Measurements from ENCODE around the gene INHBB. TPM values are rescaled to one million over a fixed set of nuclear protein-coding genes. Genes with fewer than 3 reads are reported as not detected.
A peak's percentile ranks its signal among the peaks of the same experiment; 100 is the strongest.

The INHBB gene
- total and polyA plus RNA-seq, 5 donors: 1.4 to 2.5 (median 2.4) TPM

DNA sequence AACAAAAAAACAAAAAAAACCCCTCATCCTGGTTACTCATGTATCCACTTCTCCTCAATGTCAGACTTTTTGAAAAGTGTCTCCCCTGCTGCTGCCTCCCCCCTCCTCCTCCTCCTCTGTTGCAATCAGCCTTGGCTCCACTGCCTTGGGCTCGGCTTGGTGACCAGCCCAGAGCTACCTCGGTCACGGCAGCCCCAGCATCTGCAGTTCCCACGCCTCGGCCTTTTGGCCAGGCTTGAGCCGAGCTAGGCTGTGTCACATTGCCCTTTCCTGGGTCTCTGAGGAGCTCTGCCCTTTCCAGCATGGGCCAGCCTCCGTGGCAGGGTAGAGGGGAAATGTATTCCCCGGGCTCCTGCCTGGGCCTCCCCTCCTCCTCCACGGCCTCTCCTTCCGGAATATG is 22.7 kb upstream of the INHBB start:
- 45% methylated on average over 10 of the region's 10 CpGs for WGBS
- intact Hi-C loops (cut with DNase I): no loop called here
- no peaks in the 10 kb centered on the region for H3K4me1 ChIP-seq (ENCODE audit: control insufficient read depth, insufficient read depth, low read length)
- H3K4me3 ChIP-seq (ENCODE audit: low read length): no peak overlapping the region
- no peaks in the 10 kb centered on the region for H3K9me3 ChIP-seq (ENCODE audit: control insufficient read depth, low read length)
- peak overlapping the region; percentile 8 for H3K27ac ChIP-seq (ENCODE audit: low read length)
- peak; percentile 89 to 92 for ATAC-seq
- peak; percentile 86 to 93 (median 93) for DNase-seq
- no peaks in the 10 kb centered on the region for H3K27me3 ChIP-seq (ENCODE audit: control insufficient read depth, insufficient read depth)

DNA sequence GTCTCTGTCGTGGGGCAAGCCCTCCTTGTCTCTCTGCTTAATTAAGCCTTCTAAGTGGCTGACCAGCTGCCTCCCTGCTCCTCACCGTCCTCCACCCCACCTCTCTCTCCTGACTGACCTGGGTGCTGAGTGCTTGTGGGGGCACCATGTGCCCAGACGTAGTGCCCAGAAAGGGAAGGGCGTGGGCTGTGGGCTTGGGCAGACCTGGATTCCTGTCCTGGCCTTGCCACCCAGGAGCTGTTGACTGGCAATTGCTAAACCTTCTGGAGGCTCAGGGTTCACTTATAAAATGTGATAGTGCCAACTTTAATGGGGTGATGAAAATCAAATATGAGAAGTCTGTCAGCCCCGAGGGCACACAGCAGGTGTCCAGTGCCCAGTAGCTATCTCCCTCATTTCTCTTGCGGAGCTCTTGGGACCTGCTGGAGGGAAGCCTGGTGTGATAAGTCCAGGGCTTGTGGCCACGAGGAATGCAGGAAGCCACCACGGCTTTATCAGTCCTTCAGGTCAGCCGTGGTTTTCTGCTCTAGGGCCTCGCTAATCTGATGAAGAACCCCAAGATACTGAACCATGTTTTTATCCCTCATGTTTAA is 22.0 kb upstream of the INHBB start:
- peak in 2 of 3 donors; percentile 6 to 25 for DNase-seq

DNA sequence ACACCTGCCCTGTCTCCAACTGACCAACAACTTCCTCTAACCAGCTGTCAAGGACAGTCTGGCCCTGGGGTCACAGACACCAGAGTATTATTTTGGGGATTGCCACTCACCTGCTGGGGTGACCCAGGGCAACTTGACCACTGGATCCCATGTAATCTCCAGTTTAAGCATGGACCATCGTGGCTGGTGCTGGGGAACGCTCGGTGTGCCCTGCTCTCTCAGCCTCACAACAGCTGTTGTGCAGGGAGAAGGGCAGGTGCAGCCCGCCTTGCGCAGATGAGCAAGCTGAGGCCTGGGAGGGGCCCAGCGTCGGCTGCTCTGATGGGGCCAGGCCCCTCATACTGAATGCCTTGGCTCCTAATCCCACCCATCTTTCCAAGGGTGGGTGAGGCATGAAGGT is 21.0 kb upstream of the INHBB start:
- no peak overlapping the region for H3K4me3 ChIP-seq (ENCODE audit: low read length)
- intact Hi-C loops (cut with DNase I): no loop called here
- no peaks in the 10 kb centered on the region for H3K9me3 ChIP-seq (ENCODE audit: control insufficient read depth, low read length)
- no peaks in the 10 kb centered on the region for H3K4me1 ChIP-seq (ENCODE audit: control insufficient read depth, insufficient read depth, low read length)
- H3K27ac ChIP-seq (ENCODE audit: low read length): no peak overlapping the region
- no peaks in the 10 kb centered on the region for H3K27me3 ChIP-seq (ENCODE audit: control insufficient read depth, insufficient read depth)
- ATAC-seq: no peak
- 94% methylated on average over 7 of the region's 7 CpGs for WGBS
- peak in 2 of 3 donors; percentile 13 to 16 for DNase-seq

More for the DNA sequence above, 22.0 kb upstream of the INHBB start:
- no peaks in the 10 kb centered on the region for H3K9me3 ChIP-seq (ENCODE audit: control insufficient read depth, low read length)
- no peak overlapping the region for H3K27ac ChIP-seq (ENCODE audit: low read length)
- H3K4me1 ChIP-seq (ENCODE audit: control insufficient read depth, insufficient read depth, low read length): no peaks in the 10 kb centered on the region
- no peak overlapping the region for H3K4me3 ChIP-seq (ENCODE audit: low read length)
- H3K27me3 ChIP-seq (ENCODE audit: control insufficient read depth, insufficient read depth): no peaks in the 10 kb centered on the region
- WGBS: 46% methylated on average over 10 of the region's 10 CpGs
- intact Hi-C loops (cut with DNase I): no loop called here
- peak in 1 of 2 donors; percentile 22 for ATAC-seq

DNA sequence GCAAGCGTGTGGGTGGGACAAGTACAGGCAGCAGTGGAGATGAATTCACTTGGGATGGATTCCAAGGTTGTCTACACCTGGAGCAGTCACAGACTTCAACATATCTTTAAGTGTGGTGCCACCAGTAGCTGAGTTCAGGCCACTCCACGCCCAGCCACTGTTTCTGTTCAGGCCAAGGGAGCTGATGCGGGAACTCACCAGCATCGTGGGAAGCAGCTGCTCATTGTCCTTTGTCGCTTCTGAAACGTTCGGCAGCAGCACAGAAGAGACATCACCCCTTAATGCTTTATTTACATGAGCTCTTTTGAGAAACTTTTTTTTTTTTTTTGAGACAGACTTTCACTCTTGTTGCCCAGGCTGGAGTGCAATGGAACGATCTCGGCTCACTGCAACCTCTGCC is 19.9 kb upstream of the INHBB start:
- intact Hi-C loops (cut with DNase I): no loop called here
- ATAC-seq (no peak), DNase-seq (peak in 2 of 3 donors; percentile 1 to 14)
- H3K4me3 ChIP-seq (ENCODE audit: low read length): no peak overlapping the region
- 87% methylated on average over 9 of the region's 9 CpGs for WGBS
- H3K27me3 ChIP-seq (ENCODE audit: control insufficient read depth, insufficient read depth): no peaks in the 10 kb centered on the region
- no peaks in the 10 kb centered on the region for H3K9me3 ChIP-seq (ENCODE audit: control insufficient read depth, low read length)
- H3K4me1 ChIP-seq (ENCODE audit: control insufficient read depth, insufficient read depth, low read length): no peaks in the 10 kb centered on the region
- H3K27ac ChIP-seq (ENCODE audit: low read length): no peak overlapping the region

DNA sequence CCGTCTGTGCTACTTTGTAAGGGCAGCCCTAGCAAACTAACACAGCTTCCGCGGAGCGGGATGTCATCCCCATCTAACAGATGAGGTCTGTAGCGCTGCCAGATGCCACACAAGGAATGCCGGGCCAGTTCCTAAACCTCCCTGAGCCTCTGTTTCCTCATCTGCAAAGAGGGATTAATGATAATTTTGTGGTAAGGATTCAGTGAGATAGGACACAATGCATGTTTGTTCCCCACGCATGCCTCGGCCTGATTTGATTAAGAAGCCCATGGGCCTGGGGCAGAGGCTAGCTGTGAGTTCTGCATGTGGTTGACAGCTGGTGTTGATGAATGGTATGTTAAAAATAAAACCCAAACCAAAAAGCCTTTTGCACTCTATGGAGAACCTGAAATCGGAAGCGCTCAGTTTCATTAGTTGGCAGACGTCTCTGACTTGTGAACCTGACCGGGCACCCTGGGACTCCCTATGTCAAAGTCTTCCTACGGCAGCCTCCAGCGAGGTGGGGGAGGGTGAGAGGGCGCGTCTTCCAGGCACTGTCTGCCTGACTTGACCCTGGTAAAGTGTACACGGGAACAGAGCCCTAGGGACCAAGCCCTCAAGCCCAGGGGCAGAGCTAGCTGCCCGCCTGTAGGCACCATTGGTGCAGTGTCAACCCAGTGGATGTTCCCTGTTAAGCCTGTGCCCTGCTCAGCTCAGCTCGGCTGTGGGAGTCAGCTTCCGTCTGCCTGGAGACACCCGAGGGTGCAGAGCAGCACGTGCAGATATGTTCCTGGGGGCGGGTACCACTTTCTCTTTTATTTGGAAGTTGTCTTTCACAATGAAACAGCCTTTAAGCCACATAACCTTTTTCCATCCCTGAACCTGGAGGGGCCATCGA is 14.8 kb upstream of the INHBB start:
- intact Hi-C loops (cut with DNase I): loop anchor here in 1 of 4 donors (10.0 kb wide), 1 partner anchor 754 kb away; no protein-coding TSS in a partner anchor
- no peaks in the 10 kb centered on the region for H3K4me1 ChIP-seq (ENCODE audit: control insufficient read depth, insufficient read depth, low read length)
- no peak overlapping the region for H3K4me3 ChIP-seq (ENCODE audit: low read length)
- H3K27ac ChIP-seq (ENCODE audit: low read length): no peak overlapping the region
- DNase-seq: no peak
- H3K27me3 ChIP-seq (ENCODE audit: control insufficient read depth, insufficient read depth): no peaks in the 10 kb centered on the region
- no peaks in the 10 kb centered on the region for H3K9me3 ChIP-seq (ENCODE audit: control insufficient read depth, low read length)
- WGBS: 73% methylated on average over 24 of the region's 24 CpGs
- ATAC-seq: peak in 1 of 2 donors; percentile 19

DNA sequence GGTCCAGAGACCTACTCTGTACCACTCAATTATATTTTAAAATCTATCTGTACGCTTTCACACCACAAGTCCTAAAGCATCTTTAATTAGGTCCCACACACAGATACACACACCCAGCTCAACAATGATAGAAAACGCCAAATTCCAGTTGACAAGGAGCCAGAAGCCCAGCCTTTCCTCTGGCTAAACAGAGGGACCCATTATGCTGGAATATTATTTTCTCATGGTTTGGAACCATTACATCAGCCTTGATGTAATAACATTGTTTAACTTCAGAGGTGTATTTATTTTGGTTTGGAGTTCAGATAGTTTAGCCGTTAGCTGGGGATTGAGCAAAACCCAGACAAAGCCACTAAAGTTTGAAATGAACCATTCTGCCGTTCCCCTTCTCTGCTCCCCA is 14.0 kb upstream of the INHBB start:
- Histone ChIP-seq H3K27ac (ENCODE audit: low read length) (no peak overlapping the region), H3K27me3 (ENCODE audit: control insufficient read depth, insufficient read depth) (no peaks in the 10 kb centered on the region), H3K4me3 (ENCODE audit: low read length) (no peak overlapping the region), H3K4me1 (ENCODE audit: control insufficient read depth, insufficient read depth, low read length) (no peaks in the 10 kb centered on the region), H3K9me3 (ENCODE audit: control insufficient read depth, low read length) (no peaks in the 10 kb centered on the region)
- 56% methylated on average over 4 of the region's 4 CpGs for WGBS
- DNase-seq: no peak
- intact Hi-C loops (cut with DNase I): loop anchor here in 1 of 4 donors (10.0 kb wide), 1 partner anchor 753 kb away; no protein-coding TSS in a partner anchor
- peak; percentile 40 to 42 for ATAC-seq

DNA sequence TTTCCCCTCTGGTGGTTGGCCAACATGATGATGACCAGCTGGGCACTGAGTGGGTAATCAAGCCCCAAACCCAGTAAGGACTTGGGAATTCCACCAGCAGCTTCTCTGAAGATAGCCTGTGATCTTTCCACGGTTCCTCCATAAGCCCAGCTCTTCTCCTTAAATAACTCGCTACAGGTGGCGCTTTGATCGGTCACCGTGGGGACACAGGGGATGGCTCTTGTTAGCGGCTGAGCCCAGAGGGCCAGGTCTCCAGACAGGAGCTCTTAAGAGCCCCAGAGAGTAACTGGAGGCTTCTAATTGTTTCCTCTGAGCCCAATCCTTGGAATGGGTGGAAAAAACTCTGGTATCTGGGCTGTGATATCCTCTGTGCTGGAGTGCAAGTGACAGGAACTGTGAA is 13.6 kb upstream of the INHBB start:
- 89% methylated on average over 6 of the region's 6 CpGs for WGBS
- Histone ChIP-seq H3K4me1 (ENCODE audit: control insufficient read depth, insufficient read depth, low read length) (no peaks in the 10 kb centered on the region), H3K27ac (ENCODE audit: low read length) (no peak overlapping the region), H3K27me3 (ENCODE audit: control insufficient read depth, insufficient read depth) (no peaks in the 10 kb centered on the region), H3K4me3 (ENCODE audit: low read length) (no peak overlapping the region), H3K9me3 (ENCODE audit: control insufficient read depth, low read length) (no peaks in the 10 kb centered on the region)
- intact Hi-C loops (cut with DNase I): loop anchor here in 1 of 4 donors (10.0 kb wide), 1 partner anchor 752 kb away; no protein-coding TSS in a partner anchor
- ATAC-seq (no peak), DNase-seq (no peak)

DNA sequence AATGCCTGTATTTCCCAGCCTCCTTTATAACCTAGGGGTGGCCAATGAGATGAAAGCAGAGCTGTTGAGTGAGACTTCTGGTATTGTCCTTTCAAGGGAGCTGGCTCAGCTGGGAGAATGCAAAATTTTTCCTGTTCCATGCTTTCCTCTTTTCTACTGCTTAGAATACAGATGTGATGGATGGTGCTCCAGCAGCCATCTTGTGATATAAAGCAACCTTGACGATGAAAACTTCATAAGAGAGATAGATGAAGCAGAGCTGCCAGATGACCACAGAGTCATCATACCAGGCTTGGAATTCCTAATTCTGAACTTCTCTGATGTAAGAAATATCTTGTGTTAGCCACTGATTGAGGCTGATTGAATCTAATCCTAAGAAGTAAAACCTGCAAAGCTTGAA is 11.9 kb upstream of the INHBB start:
- H3K27me3 ChIP-seq (ENCODE audit: control insufficient read depth, insufficient read depth): no peaks in the 10 kb centered on the region
- no peak overlapping the region for H3K4me3 ChIP-seq (ENCODE audit: low read length)
- no peak for DNase-seq
- H3K9me3 ChIP-seq (ENCODE audit: control insufficient read depth, low read length): no peaks in the 10 kb centered on the region
- no peak for ATAC-seq
- H3K27ac ChIP-seq (ENCODE audit: low read length): no peak overlapping the region
- no peaks in the 10 kb centered on the region for H3K4me1 ChIP-seq (ENCODE audit: control insufficient read depth, insufficient read depth, low read length)
- intact Hi-C loops (cut with DNase I): loop anchor here in 1 of 4 donors (10.0 kb wide), 1 partner anchor 751 kb away; no protein-coding TSS in a partner anchor
- WGBS: 95% methylated on average over 1 of the region's 1 CpG

DNA sequence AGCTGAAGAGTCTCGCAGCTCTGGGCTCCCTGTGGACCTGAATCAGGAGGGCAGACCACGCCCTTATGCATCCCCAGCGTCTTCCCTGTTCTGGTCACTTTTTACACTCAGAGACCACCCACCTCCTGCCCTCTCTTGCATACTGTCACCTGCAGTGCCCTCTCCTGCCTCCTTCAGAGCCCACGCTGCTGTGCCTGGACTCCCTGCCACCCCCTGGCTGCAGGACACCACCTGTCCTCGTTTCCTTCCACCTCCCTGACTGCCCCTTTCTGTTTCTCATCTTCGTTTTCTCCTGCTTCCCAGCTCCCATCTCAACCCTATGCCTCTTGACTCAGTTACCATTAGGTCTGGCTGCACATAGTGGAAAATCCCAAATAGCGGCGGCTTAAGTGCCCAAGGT is 9.2 kb upstream of the INHBB start:
- Histone ChIP-seq H3K27ac (ENCODE audit: low read length) (no peak overlapping the region), H3K9me3 (ENCODE audit: control insufficient read depth, low read length) (no peaks in the 10 kb centered on the region), H3K27me3 (ENCODE audit: control insufficient read depth, insufficient read depth) (no peaks in the 10 kb centered on the region), H3K4me1 (ENCODE audit: control insufficient read depth, insufficient read depth, low read length) (no peaks in the 10 kb centered on the region), H3K4me3 (ENCODE audit: low read length) (no peak overlapping the region)
- ATAC-seq (peak in 1 of 2 donors; percentile 10), DNase-seq (no peak)
- intact Hi-C loops (cut with DNase I): loop anchor here in 1 of 4 donors (10.0 kb wide), 1 partner anchor 748 kb away; no protein-coding TSS in a partner anchor
- WGBS: 85% methylated on average over 8 of the region's 8 CpGs

DNA sequence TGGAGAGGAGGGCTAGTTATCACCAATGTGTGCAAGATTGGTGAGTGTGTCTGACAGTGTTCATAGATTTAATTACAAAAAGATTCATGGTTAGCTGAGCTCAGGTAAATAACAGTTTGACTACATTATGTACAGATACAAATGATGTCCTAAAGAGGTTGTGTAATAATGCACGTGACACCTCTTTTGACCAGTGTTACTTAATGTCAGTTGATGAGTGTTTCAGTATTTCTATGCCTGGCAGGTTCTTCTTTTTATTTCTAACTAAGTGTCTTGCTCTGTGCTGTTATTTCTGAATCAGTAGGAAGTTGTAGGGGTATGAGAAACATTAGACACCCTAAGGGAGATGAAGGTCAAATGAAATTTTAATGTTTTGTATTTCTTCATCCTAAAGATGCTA is 7.9 kb upstream of the INHBB start:
- H3K4me1 ChIP-seq (ENCODE audit: control insufficient read depth, insufficient read depth, low read length): no peaks in the 10 kb centered on the region
- 54% methylated on average over 1 of the region's 1 CpG for WGBS
- no peaks in the 10 kb centered on the region for H3K9me3 ChIP-seq (ENCODE audit: control insufficient read depth, low read length)
- H3K27me3 ChIP-seq (ENCODE audit: control insufficient read depth, insufficient read depth): no peaks in the 10 kb centered on the region
- ATAC-seq (peak in 1 of 2 donors; percentile 32), DNase-seq (no peak)
- intact Hi-C loops (cut with DNase I): loop anchor here in 1 of 4 donors (10.0 kb wide), 1 partner anchor 747 kb away; no protein-coding TSS in a partner anchor
- H3K27ac ChIP-seq (ENCODE audit: low read length): no peak overlapping the region
- H3K4me3 ChIP-seq (ENCODE audit: low read length): no peak overlapping the region

DNA sequence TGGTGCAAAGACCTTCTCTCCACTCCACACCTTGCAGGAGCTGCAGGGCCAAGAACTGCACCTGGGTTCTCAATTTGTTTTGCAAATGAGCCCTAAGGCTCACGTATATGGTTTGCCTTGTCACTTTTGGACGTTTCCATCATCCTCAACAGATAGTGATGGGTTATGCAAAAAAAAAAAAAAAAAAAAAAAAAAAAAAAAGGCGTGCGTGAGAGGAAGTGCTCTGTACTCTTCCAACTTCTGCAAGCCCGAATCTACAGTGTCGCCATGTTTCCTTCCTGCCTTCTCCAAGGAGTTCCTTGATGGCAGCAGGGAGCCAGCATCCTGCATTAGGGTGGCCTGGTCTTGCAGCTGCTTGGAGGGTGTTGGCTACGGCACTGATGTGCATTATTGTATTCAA is 4.0 kb upstream of the INHBB start:
- intact Hi-C loops (cut with DNase I): loop anchor here (2.0 to 10.0 kb wide), 8 partner anchors 173 to 743 kb away; no protein-coding TSS in a partner anchor
- ATAC-seq (no peak), DNase-seq (no peak)
- Histone ChIP-seq H3K27ac (ENCODE audit: low read length) (no peak overlapping the region), H3K27me3 (ENCODE audit: control insufficient read depth, insufficient read depth) (no peaks in the 10 kb centered on the region), H3K9me3 (ENCODE audit: control insufficient read depth, low read length) (no peaks in the 10 kb centered on the region), H3K4me1 (ENCODE audit: control insufficient read depth, insufficient read depth, low read length) (peaks cover 1% of the 10 kb centered on the region), H3K4me3 (ENCODE audit: low read length) (no peak overlapping the region)
- WGBS: 59% methylated on average over 7 of the region's 7 CpGs
